MCF 10A (cell line): ENCODE results near the gene KCNQ5. TPM values are rescaled to one million over a fixed set of nuclear protein-coding genes. Genes with fewer than 3 reads are reported as not detected.

Experiments used
- BruUV-seq: library from RNA; stranded (reverse); fragments of 400-500 nt; replicated peaks from 2 replicates; lab custom pipeline; 2021; lab: Mats Ljungman, UMichigan
- CTCF ChIA-PET: fragments of 300-600 bp; sonication (Branson Sonifier 250); formaldehyde crosslinking; extraction: SDS; loops from one replicate; lab custom pipeline; 2021; ENCODE audit warnings: antibody characterized with exemption, inconsistent platforms; lab: Yijun Ruan, JAX
- POLR2A ChIA-PET: fragments of 300-600, 350-650 bp; sonication (Branson Sonifier 250); formaldehyde crosslinking; extraction: SDS; loops from one replicate; lab custom pipeline; 2020; ENCODE audit warnings: antibody characterized with exemption, inconsistent platforms; lab: Yijun Ruan, JAX
- DNase-seq: peaks from one replicate; pipeline ENCODE4 v3.0.0-alpha.2; 2018; ENCODE audit not compliant: unreplicated experiment
- H3K27ac Mint-ChIP-seq: one replicate; pipeline ENCODE4 v1.8.0; 2022; ENCODE audit warnings: mild to moderate bottlenecking, low read depth, mixed read lengths; ENCODE audit not compliant: unreplicated experiment
- H3K27me3 Mint-ChIP-seq: one replicate; pipeline ENCODE4 v1.8.0; 2022; ENCODE audit warnings: mixed read lengths; ENCODE audit not compliant: insufficient read depth, unreplicated experiment
- H3K36me3 Mint-ChIP-seq: one replicate; pipeline ENCODE4 v1.8.0; 2022; ENCODE audit warnings: mild to moderate bottlenecking, moderate library complexity, mixed read lengths; ENCODE audit not compliant: insufficient read depth, unreplicated experiment
- H3K4me1 Mint-ChIP-seq: one replicate; pipeline ENCODE4 v1.8.0; 2022; ENCODE audit warnings: mixed read lengths; ENCODE audit not compliant: insufficient read depth, unreplicated experiment
- H3K4me3 Mint-ChIP-seq: one replicate; pipeline ENCODE4 v1.8.0; 2022; ENCODE audit warnings: mild to moderate bottlenecking, moderate library complexity, mixed read lengths; ENCODE audit not compliant: unreplicated experiment
- H3K9me3 Mint-ChIP-seq: one replicate; pipeline ENCODE4 v1.8.0; 2022; ENCODE audit warnings: mixed read lengths; ENCODE audit not compliant: unreplicated experiment
- CTCF ChIP-seq: fragments of 200-600 bp; IDR thresholded peaks from one replicate; pipeline ENCODE4 v1.8.0; 2022; ENCODE audit warnings: antibody characterized with exemption, mild to moderate bottlenecking; ENCODE audit not compliant: unreplicated experiment
- intact Hi-C: fragments of 100-400 bp; cut with micrococcal nuclease; formaldehyde crosslinking; loops from 2 replicates; pipeline ENCODE4 v1.14.1; 2022
- total RNA-seq: library from RNA; stranded (reverse); gene quantifications from 2 replicates; pipeline ENCODE4 v1.2.3, GENCODE V29; 2022

Gene KCNQ5
- total RNA-seq, 1 experiment from 2014 or later: 10.3 TPM

- H3K27me3 Mint-ChIP-seq: no peaks in the 10 kb centered on the region
- peaks cover 21% of the 10 kb centered on the region for H3K9me3 Mint-ChIP-seq
Observed at GRCh38 chr6:72987301-72987700, 365.4 kb downstream of the KCNQ5 start.

GRCh38 chr6:72999995-73000394 lies 378.1 kb downstream of the KCNQ5 start:
- no peaks in the 10 kb centered on the region for H3K9me3 Mint-ChIP-seq
- intact Hi-C loops: no loop called here

More at GRCh38 chr6:72987301-72987700, 365.4 kb downstream of the KCNQ5 start:
- H3K27ac Mint-ChIP-seq: no peak overlapping the region
- no peak overlapping the region for H3K4me3 Mint-ChIP-seq
- TF ChIP-seq CTCF: no peak
- no peaks in the 10 kb centered on the region for H3K36me3 Mint-ChIP-seq
- ChIA-PET CTCF (interaction anchor here (0.6 kb wide), 1 partner anchor 95 kb away, joined by 4 read pairs; no protein-coding TSS in a partner anchor), POLR2A (no interaction called here)
- no peak for DNase-seq
- intact Hi-C loops: no loop called here
- no TSS peak for BruUV-seq
- no peaks in the 10 kb centered on the region for H3K4me1 Mint-ChIP-seq

GRCh38 chr6:73000460-73000859 lies 378.6 kb downstream of the KCNQ5 start:
- H3K4me1 Mint-ChIP-seq: no peaks in the 10 kb centered on the region
- no peaks in the 10 kb centered on the region for H3K9me3 Mint-ChIP-seq
- TF ChIP-seq CTCF: no peak
- no TSS peak for BruUV-seq
- H3K27ac Mint-ChIP-seq: no peak overlapping the region
- no peak overlapping the region for H3K4me3 Mint-ChIP-seq
- intact Hi-C loops: no loop called here
- H3K36me3 Mint-ChIP-seq: no peaks in the 10 kb centered on the region
- CTCF ChIA-PET: interaction anchor here (0.6 kb wide), 1 partner anchor 14 kb away, joined by 4 read pairs; no protein-coding TSS in a partner anchor
- H3K27me3 Mint-ChIP-seq: no peaks in the 10 kb centered on the region
- POLR2A ChIA-PET: no interaction called here
- no peak for DNase-seq

More at GRCh38 chr6:72999995-73000394, 378.1 kb downstream of the KCNQ5 start:
- Mint-ChIP-seq H3K36me3 (no peaks in the 10 kb centered on the region), H3K27ac (no peak overlapping the region), H3K27me3 (no peaks in the 10 kb centered on the region), H3K4me1 (no peaks in the 10 kb centered on the region), H3K4me3 (no peak overlapping the region)
- POLR2A ChIA-PET: no interaction called here
- TF ChIP-seq CTCF: no peak
- BruUV-seq: no TSS peak
- CTCF ChIA-PET: no interaction called here
- DNase-seq: no peak

- Mint-ChIP-seq H3K27ac (no peak overlapping the region), H3K36me3 (no peaks in the 10 kb centered on the region), H3K4me1 (no peaks in the 10 kb centered on the region), H3K4me3 (no peak overlapping the region), H3K27me3 (no peaks in the 10 kb centered on the region), H3K9me3 (peaks cover under 1% of the 10 kb centered on the region)
- BruUV-seq: no TSS peak
- intact Hi-C loops: no loop called here
- ChIA-PET CTCF (interaction anchor here (0.5 to 0.6 kb wide), 3 partner anchors 30 to 379 kb away, joined by 3 to 4 read pairs (median 3); no protein-coding TSS in a partner anchor), POLR2A (no interaction called here)
- DNase-seq: no peak
- no peak for TF ChIP-seq CTCF
Observed at GRCh38 chr6:73002588-73002987, 380.7 kb downstream of the KCNQ5 start.
